K562 (cell line): ENCODE measurements around the gene FAM234B. TPM values are rescaled to one million over a fixed set of nuclear protein-coding genes. Genes with fewer than 3 reads are reported as not detected.

Source experiments
- ATAC-seq: fragments of 200-7000 bp; cut with Tn5 transposase; 3 replicates; pipeline ENCODE4 v1.9.1; 2020; ENCODE audit warnings: moderate library complexity
- BruUV-seq: library from RNA; stranded (reverse); fragments of 400-500 nt; replicated peaks from 2 replicates; lab custom pipeline; 2021; lab: Mats Ljungman, UMichigan
- CTCF ChIA-PET: fragments of 300-600 bp; formaldehyde crosslinking; extraction: SDS; loops from one replicate; lab custom pipeline; 2021; ENCODE audit warnings: low intra/inter-chr PET ratio; lab: Yijun Ruan, JAX
- POLR2A ChIA-PET: fragments of 300-600, 350-650 bp; sonication (Branson Sonifier 250); formaldehyde crosslinking; extraction: SDS; loops from one replicate; lab custom pipeline; 2021; ENCODE audit warnings: antibody characterized with exemption, inconsistent platforms; lab: Yijun Ruan, JAX
- DNase-seq, 4 experiments: peaks; one replicate each; pipeline versions ENCODE4 v3.0.0 to v3.0.0-alpha.2; 2011 to 2018; ENCODE audit warnings: low spot score in 3 of 4, mixed read lengths in 3 of 4; ENCODE audit errors: extremely low read depth in 1 of 4
- FAIRE-seq: peaks from 2 replicates; lab custom pipeline; 2011; peaks lifted over from hg19 to GRCh38; lab: Jason Lieb, UNC
- H2AFZ ChIP-seq: 2 replicates; pipeline ENCODE4 v1.6.0; 2011; ENCODE audit warnings: low read depth, low read length, control low read depth, inconsistent platforms
- H3K27ac ChIP-seq: fragments of 200-600 bp; 3 replicates; pipeline ENCODE4 v1.8.0; 2011; ENCODE audit warnings: low read depth, mild to moderate bottlenecking, control low read depth, inconsistent platforms, low read length, moderate library complexity, mixed read lengths; ENCODE audit errors: extremely low read depth
- H3K27me3 ChIP-seq, 2 experiments: fragments of 300-600 bp in 1 of 2; 2 replicates in 1 of 2; 3 replicates in 1 of 2; pipeline versions ENCODE4 v1.6.0 to v1.8.0; 2011; ENCODE audit warnings: inconsistent platforms in 2 of 2, low read length in 2 of 2, mild to moderate bottlenecking in 1 of 2, mixed read lengths in 1 of 2, moderate library complexity in 1 of 2; ENCODE audit not compliant: control insufficient read depth in 2 of 2, insufficient read depth in 2 of 2
- H3K36me3 ChIP-seq: fragments of 300-600 bp; 3 replicates; pipeline ENCODE4 v1.8.0; 2011; ENCODE audit warnings: mild to moderate bottlenecking, low read length, inconsistent platforms; ENCODE audit not compliant: control insufficient read depth, insufficient read depth
- H3K4me1 ChIP-seq, 2 experiments: fragments of 200-600 bp in 1 of 2; replicated peaks in 1 of 2; 2 replicates in 1 of 2; 3 replicates in 1 of 2; pipeline versions ENCODE4 v1.5.1 to v1.8.0; 2011; ENCODE audit warnings: inconsistent platforms in 2 of 2, low read length in 2 of 2, mild to moderate bottlenecking in 1 of 2, mixed read lengths in 1 of 2, moderate library complexity in 1 of 2; ENCODE audit not compliant: control insufficient read depth in 2 of 2, insufficient read depth in 2 of 2
- H3K4me2 ChIP-seq: 2 replicates; pipeline ENCODE4 v1.6.1; 2011; ENCODE audit warnings: low read length, control low read depth, inconsistent platforms, mixed read lengths; ENCODE audit not compliant: insufficient read depth
- H3K4me3 ChIP-seq: fragments of 200-600 bp; sonication (generic), shearing (Covaris generic); 2 replicates; pipeline ENCODE4 v1.5.1; 2016; ENCODE audit warnings: control low read depth, inconsistent platforms
- H3K79me2 ChIP-seq: fragments of 200-600 bp; 3 replicates; pipeline ENCODE4 v1.8.0; 2011; ENCODE audit warnings: low read length, inconsistent platforms; ENCODE audit not compliant: control insufficient read depth, insufficient read depth
- H3K9ac ChIP-seq, 2 experiments: 2 replicates each; pipeline versions ENCODE4 v1.6.0 to v1.6.1; 2011; ENCODE audit warnings: low read depth in 2 of 2, low read length in 2 of 2, control low read depth in 1 of 2, inconsistent platforms in 1 of 2, mild to moderate bottlenecking in 1 of 2, mixed read lengths in 1 of 2; ENCODE audit not compliant: insufficient read depth in 1 of 2
- H3K9me1 ChIP-seq: one replicate; pipeline ENCODE4 v1.6.0; 2011; ENCODE audit warnings: inconsistent platforms, mild to moderate bottlenecking, low read length, moderate library complexity; ENCODE audit not compliant: control insufficient read depth, insufficient read depth
- H3K9me3 ChIP-seq: replicated peaks from 2 replicates; pipeline ENCODE4 v1.5.1; 2011; ENCODE audit warnings: low read depth, low read length, inconsistent platforms; ENCODE audit not compliant: control insufficient read depth, insufficient read depth
- H4K20me1 ChIP-seq: replicated peaks from 2 replicates; pipeline ENCODE4 v1.6.1; 2011; ENCODE audit warnings: low read length, inconsistent platforms, mixed read lengths; ENCODE audit not compliant: control insufficient read depth, insufficient read depth
- ADNP ChIP-seq: fragments of 200-800 bp; sonication (Bioruptor generic); IDR thresholded peaks from 2 replicates; pipeline ENCODE4 v1.6.1; 2016; ENCODE audit warnings: missing genetic modification characterization, missing compliant biosample characterization
- BHLHE40 ChIP-seq: IDR thresholded peaks from 2 replicates; pipeline ENCODE4 v1.6.1; 2011; ENCODE audit warnings: low read length, improper control_type of control experiment
- CAMTA2 ChIP-seq: fragments of 250-450 bp; sonication (Bioruptor Pico); conservative IDR thresholded peaks from 2 replicates; pipeline ENCODE4 v1.5.1; 2022
- CCNT2 ChIP-seq: IDR thresholded peaks from 2 replicates; pipeline ENCODE4 v1.6.1; 2011; ENCODE audit warnings: borderline replicate concordance, low read depth, mild to moderate bottlenecking, moderate library complexity, mixed read lengths, low read length; ENCODE audit not compliant: insufficient read length; ENCODE audit errors: extremely low read depth
- CREB3L1 ChIP-seq: fragments of 450-650 bp; IDR thresholded peaks from 2 replicates; pipeline ENCODE4 v1.6.1; 2014; ENCODE audit warnings: low read depth, mild to moderate bottlenecking, moderate library complexity, borderline replicate concordance
- FOXA1 ChIP-seq: fragments of 450-650 bp; IDR thresholded peaks from 2 replicates; pipeline ENCODE4 v1.6.1; 2016; ENCODE audit warnings: mild to moderate bottlenecking, borderline replicate concordance
- IRF2 ChIP-seq: sonication (generic); formaldehyde crosslinking; IDR thresholded peaks from 2 replicates; pipeline ENCODE4 v1.8.1; 2022; ENCODE audit warnings: mild to moderate bottlenecking, missing genetic modification reagents
- NBN ChIP-seq: fragments of 450-650 bp; IDR thresholded peaks from 2 replicates; pipeline ENCODE4 v1.6.1; 2016; ENCODE audit warnings: low read depth, mild to moderate bottlenecking
- PHF21A ChIP-seq: fragments of 450-650 bp; IDR thresholded peaks from 2 replicates; pipeline ENCODE4 v1.6.1; 2017; ENCODE audit warnings: low read depth, borderline replicate concordance
- POLR3A ChIP-seq: IDR thresholded peaks from 2 replicates; pipeline ENCODE4 v1.6.1; 2011; ENCODE audit warnings: borderline replicate concordance, mild to moderate bottlenecking, moderate library complexity; ENCODE audit not compliant: insufficient read length, insufficient read depth; ENCODE audit errors: extremely low read depth
- RBM17 ChIP-seq: fragments of 200-400 bp; formaldehyde crosslinking; IDR thresholded peaks from 2 replicates; pipeline ENCODE4 v1.6.1; 2017; ENCODE audit warnings: low read depth, mild to moderate bottlenecking, low read length, borderline replicate concordance
- ZC3H8 ChIP-seq: fragments of 450-650 bp; IDR thresholded peaks from 2 replicates; pipeline ENCODE4 v1.6.1; 2017
- ZFP1 ChIP-seq: fragments of 450-650 bp; formaldehyde crosslinking; IDR thresholded peaks from 2 replicates; pipeline ENCODE4 v1.4.0; 2020; ENCODE audit warnings: mild to moderate bottlenecking, mixed read lengths
- ZKSCAN3 ChIP-seq: fragments of 250-450 bp; sonication (Bioruptor Pico); IDR thresholded peaks from 2 replicates; pipeline ENCODE4 v1.4.0; 2020
- WGBS: fragments of 100-300 bp; shearing (Covaris generic); methylation state at CpG from one replicate; pipeline ENCODE4 v1.1.6; 2016; ENCODE audit warnings: low coverage, mixed read lengths; ENCODE audit not compliant: insufficient coverage; ENCODE audit errors: missing lambda C conversion rate; 5-methylcytosine and 5-hydroxymethylcytosine counted together
- in situ Hi-C: fragments of 300-500 bp; cut with MboI; formaldehyde crosslinking; loops from 4 replicates; pipeline ENCODE4 v1.15.0; 2018; ENCODE audit warnings: inconsistent platforms, mixed read lengths
- intact Hi-C: fragments of 100-400 bp; cut with micrococcal nuclease; formaldehyde crosslinking; loops from 2 replicates; pipeline ENCODE4 v1.14.2; 2022
- polyA plus RNA-seq, 8 experiments: library from polyadenylated mRNA; depleted of rRNA in 4 of 8; stranded (reverse) in 5 of 8; unstranded in 3 of 8; fragments of >200 nt; fragmentation: Nextera tagmentation in 2 of 8; fragmentation: Illumina TruSeq in 1 of 8; extraction: Ambion mirVana in 2 of 8; extraction: Trizol in 1 of 8; gene quantifications; 2 replicates each; pipeline versions ENCODE4 v1.2.1 to v1.2.3, GENCODE V29; 2011 to 2014; ENCODE audit warnings: inconsistent platforms in 1 of 8, missing spikeins in 1 of 8
- total RNA-seq, 7 experiments: library from RNA; depleted of rRNA in 6 of 7; stranded (reverse); fragments of >200 nt in 6 of 7; fragmentation: Illumina TruSeq in 2 of 7; extraction: Trizol in 2 of 7; gene quantifications; 2 replicates each; pipeline versions ENCODE4 v1.2.1 to v1.2.3, GENCODE V29; 2011 to 2021; ENCODE audit warnings: low replicate concordance in 1 of 7
- TF ChIP-seq, protein P1 (sequence below): fragments of 250-450 bp; sonication (Bioruptor Pico); IDR thresholded peaks from 2 replicates; pipeline ENCODE4 v1.4.0; 2020; ENCODE audit warnings: borderline replicate concordance
- TF ChIP-seq, protein P2 (sequence below): fragments of 450-650 bp; IDR thresholded peaks from 2 replicates; pipeline ENCODE4 v1.6.1; 2016; ENCODE audit warnings: low read depth, mild to moderate bottlenecking, moderate library complexity

The FAM234B gene
- total and polyA plus RNA-seq, 9 of the 15 experiments (the other 6 are each of a cell fraction or from before 2014, with no cell fraction given): 1.00 to 4.3 (median 2.0) TPM

DNA sequence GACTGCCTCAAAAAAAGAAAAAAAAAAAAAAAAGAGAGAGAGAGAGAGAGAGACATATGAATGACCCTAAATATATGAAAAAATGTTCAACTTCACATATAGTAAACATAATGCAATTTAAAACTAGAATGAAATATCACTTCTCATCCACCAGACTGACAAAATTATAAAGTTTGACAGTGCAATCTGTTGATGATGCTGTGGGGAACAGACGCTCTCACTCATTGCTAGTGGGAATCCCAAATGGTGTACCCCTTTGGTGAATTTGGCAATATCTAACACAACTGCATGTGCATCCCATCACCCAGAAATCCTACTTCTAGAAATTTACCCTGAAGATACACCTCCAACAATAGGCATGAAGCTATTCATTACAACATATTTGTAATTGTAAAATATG is 61.6 kb downstream of the FAM234B start:
- Histone ChIP-seq H3K4me1 (peaks cover 0 to 9% of the 10 kb centered on the region in 2 experiments; a peak in 3 of 5 replicates), H3K9me1 (no peaks in the 10 kb centered on the region), H3K9ac (no peak overlapping the region), H3K27ac (no peak overlapping the region), H4K20me1 (no peaks in the 10 kb centered on the region; the same call in 1 of the 2 replicates), H3K9me3 (no peaks in the 10 kb centered on the region)
- POLR2A ChIA-PET: no interaction called here
- intact Hi-C loops (no loop called here), in situ Hi-C loops (no loop called here)
- CTCF ChIA-PET: no interaction called here
- TF ChIP-seq CAMTA2 (CRISPR knock-in tag): no peak
- no peak for TF ChIP-seq POLR3A
- no peak for TF ChIP-seq FOXA1
- TF ChIP-seq, protein P1, sequence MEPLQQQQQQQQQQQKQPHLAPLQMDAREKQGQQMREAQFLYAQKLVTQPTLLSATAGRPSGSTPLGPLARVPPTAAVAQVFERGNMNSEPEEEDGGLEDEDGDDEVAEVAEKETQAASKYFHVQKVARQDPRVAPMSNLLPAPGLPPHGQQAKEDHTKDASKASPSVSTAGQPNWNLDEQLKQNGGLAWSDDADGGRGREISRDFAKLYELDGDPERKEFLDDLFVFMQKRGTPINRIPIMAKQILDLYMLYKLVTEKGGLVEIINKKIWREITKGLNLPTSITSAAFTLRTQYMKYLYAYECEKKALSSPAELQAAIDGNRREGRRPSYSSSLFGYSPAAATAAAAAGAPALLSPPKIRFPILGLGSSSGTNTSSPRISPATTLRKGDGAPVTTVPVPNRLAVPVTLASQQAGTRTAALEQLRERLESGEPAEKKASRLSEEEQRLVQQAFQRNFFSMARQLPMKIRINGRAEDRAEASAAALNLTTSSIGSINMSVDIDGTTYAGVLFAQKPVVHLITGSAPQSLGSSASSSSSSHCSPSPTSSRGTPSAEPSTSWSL (CRISPR knock-in tag): no peak
- no peak for TF ChIP-seq NBN
- no peak for TF ChIP-seq BHLHE40
- TF ChIP-seq ZFP1 (CRISPR knock-in tag): no peak
- no peak for TF ChIP-seq ZC3H8
- no peak for TF ChIP-seq IRF2
- TF ChIP-seq RBM17: no peak
- TF ChIP-seq PHF21A: no peak
- no peak for TF ChIP-seq ADNP
- no peak for TF ChIP-seq ZKSCAN3 (CRISPR knock-in tag)
- TF ChIP-seq CCNT2: no peak
- TF ChIP-seq, protein P2, sequence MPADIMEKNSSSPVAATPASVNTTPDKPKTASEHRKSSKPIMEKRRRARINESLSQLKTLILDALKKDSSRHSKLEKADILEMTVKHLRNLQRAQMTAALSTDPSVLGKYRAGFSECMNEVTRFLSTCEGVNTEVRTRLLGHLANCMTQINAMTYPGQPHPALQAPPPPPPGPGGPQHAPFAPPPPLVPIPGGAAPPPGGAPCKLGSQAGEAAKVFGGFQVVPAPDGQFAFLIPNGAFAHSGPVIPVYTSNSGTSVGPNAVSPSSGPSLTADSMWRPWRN: no peak
- no peak for TF ChIP-seq CREB3L1
- TF ChIP-seq, all 486 proteins: peak for 0
- FAIRE-seq (no peak), DNase-seq (no peak), ATAC-seq (no peak)
- Histone ChIP-seq H3K4me2 (no peak overlapping the region), H3K79me2 (no peaks in the 10 kb centered on the region), H2AFZ (no peak overlapping the region), H3K36me3 (no peaks in the 10 kb centered on the region), H3K4me3 (no peak overlapping the region), H3K27me3 (peaks cover 5 to 24% of the 10 kb centered on the region in 2 experiments; a peak in 3 of 5 replicates)
- WGBS: 0% methylated on average over 1 of the region's 1 CpG
- no TSS peak for BruUV-seq
